HG03066 (cell line): ENCODE data around the gene ADGRG4.
A peak's percentile ranks its signal among the peaks of the same experiment; 100 is the strongest.
"Not testable (repeated sequence)": the region's sequence is repeated elsewhere in the genome, so short reads cannot be mapped to it uniquely, and the experiment has no call there.

Experiments
- ATAC-seq: cut with Tn5 transposase; IDR thresholded peaks from one replicate; pipeline ENCODE4 v1.9.1; 2021; ENCODE audit warnings: low read depth; ENCODE audit not compliant: unreplicated experiment

The ADGRG4 gene, protein sequence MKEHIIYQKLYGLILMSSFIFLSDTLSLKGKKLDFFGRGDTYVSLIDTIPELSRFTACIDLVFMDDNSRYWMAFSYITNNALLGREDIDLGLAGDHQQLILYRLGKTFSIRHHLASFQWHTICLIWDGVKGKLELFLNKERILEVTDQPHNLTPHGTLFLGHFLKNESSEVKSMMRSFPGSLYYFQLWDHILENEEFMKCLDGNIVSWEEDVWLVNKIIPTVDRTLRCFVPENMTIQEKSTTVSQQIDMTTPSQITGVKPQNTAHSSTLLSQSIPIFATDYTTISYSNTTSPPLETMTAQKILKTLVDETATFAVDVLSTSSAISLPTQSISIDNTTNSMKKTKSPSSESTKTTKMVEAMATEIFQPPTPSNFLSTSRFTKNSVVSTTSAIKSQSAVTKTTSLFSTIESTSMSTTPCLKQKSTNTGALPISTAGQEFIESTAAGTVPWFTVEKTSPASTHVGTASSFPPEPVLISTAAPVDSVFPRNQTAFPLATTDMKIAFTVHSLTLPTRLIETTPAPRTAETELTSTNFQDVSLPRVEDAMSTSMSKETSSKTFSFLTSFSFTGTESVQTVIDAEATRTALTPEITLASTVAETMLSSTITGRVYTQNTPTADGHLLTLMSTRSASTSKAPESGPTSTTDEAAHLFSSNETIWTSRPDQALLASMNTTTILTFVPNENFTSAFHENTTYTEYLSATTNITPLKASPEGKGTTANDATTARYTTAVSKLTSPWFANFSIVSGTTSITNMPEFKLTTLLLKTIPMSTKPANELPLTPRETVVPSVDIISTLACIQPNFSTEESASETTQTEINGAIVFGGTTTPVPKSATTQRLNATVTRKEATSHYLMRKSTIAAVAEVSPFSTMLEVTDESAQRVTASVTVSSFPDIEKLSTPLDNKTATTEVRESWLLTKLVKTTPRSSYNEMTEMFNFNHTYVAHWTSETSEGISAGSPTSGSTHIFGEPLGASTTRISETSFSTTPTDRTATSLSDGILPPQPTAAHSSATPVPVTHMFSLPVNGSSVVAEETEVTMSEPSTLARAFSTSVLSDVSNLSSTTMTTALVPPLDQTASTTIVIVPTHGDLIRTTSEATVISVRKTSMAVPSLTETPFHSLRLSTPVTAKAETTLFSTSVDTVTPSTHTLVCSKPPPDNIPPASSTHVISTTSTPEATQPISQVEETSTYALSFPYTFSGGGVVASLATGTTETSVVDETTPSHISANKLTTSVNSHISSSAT (N-terminal part only)

DNA sequence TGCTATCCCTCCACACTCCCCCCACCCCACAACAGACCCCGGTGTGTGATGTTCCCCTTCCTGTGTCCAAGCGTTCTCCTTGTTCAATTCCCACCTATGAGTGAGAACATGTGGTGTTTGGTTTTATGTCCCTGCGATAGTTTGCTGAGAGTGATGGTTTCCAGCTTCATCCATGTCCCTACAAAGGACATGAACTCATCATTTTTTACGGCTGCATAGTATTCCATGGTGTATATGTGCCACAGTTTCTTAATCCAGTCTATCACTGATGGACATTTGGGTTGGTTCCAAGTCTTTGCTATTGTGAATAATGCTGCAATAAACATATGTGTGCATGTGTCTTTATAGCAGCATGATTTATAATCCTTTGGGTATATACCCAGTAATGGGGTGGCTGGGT, at the start of gene ADGRG4:
ADGRG4 (plus strand) TSS at position 243 of the 400 bp plus-strand sequence. CDS start 7,815 bp downstream, outside the sequence.
- ATAC-seq = not testable (repeated sequence)

DNA sequence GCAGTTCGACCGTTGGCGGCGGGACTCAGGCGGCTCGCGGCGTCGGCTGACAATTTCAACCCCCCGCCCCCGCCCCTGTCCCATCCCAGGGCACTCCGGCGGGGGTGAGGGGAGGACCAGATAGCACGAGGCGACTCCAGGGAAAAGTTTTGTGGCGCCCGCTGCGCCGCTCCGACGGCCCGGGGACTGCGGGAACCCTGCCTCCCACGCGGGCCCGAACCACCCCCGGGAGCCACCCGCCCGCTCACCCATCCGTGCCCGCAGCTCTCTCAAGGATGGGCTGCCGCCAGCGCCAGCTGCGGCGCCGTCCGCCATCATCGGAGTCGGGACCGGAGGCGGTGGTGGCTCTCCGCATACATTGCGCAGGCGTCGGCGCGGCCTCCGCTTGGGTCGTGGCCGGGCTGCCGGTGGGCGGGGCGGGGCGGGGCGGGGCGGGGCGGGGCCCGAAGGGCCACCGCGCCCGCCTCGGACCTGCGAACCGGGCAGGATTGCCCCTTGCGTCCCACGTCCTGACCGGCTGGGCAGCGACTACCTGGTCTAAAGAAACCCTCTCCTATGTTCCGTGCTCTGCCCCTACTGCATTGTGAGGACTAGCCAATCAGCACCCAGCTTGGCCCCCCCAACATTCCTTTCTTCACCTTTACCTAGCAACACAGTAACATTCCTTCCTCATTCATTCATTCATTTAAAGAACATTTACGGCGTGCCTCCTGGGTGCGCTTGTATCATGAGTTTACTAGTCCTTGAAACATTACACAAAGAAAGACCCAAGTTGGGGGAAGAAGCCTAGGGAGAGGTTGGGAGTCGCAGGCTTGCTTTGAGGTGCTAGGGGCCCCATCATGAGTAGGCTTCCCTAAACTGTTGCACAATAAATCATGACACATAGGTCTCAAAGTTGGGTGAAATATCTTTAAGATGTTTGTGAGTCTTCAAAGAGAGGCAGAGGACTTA, 49.4 kb upstream of the ADGRG4 start, which contains the start of gene MAP7D3:
MAP7D3 (minus strand) TSS at position 360 of the 951 bp plus-strand sequence; CDS start at position 318, 42 bp downstream.
- ATAC-seq = peak; percentile 86

DNA sequence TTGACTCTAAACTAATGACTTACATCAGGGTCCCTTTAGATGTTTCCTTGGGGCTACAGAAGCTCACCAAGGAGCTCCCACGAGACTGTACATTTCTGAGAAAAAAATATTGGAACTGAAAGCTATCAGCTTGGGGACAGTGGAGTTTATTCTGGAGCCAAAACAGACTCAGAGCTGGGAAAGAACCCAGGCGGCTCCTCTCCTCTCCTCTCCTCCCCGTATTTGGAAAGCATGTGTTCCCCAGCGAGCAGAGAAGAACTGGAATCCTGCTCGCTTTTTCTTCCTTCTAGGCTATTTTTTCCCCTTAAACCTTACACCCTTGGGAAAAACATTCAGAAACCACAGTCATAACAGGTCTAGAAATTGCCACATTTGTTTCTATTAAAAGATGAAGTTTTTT, 45.2 kb upstream of the ADGRG4 start:
- no peak for ATAC-seq

- no peak for ATAC-seq
Observed at GRCh38 chrX:136256026-136256425, 44.7 kb upstream of the ADGRG4 start.

- no peak for ATAC-seq
Observed at GRCh38 chrX:136258951-136259350, 41.8 kb upstream of the ADGRG4 start.

DNA sequence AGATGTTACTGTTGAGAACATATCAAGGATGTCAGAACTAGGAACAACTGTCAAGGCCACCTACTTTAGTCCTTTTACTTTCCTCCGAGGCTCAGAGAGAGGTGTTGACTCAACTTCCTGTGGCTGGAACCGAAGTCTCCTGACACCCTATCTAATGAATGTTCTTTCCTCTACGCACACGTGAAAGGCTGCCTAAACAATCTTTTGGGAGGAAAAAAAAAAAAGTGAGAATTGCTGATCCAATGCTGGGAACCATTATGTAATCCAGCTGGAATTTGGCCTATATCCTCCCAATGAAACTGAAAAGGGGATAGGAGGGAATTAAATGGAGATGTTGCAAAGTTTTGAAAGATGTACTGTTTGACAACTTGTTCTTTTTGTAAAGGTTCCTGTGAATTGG, 41.2 kb upstream of the ADGRG4 start:
- ATAC-seq = no peak

- no peak for ATAC-seq
Observed at GRCh38 chrX:136260776-136261175, 40.0 kb upstream of the ADGRG4 start.

GRCh38 chrX:136261321-136261720, 39.4 kb upstream of the ADGRG4 start:
- ATAC-seq = no peak

DNA sequence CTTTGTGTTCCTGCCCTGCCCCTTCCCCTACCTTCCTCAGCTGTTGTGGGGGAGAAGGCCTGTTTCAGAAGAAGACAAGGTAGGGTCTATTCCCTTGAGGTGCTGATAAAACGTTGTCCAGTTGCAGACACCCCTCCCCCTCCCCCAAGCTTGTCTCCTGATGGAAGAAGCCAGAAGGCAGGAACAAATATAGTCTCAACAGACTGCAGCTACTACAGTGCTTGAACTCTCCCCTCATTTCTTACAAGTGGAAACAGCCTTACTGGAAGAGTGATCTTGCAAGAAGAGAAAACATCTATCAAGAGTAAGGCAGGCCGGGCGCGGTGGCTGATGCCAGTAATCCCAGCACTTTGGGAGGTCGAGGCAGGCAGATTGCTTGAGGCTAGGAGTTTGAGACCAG, 38.5 kb upstream of the ADGRG4 start:
- ATAC-seq = no peak

GRCh38 chrX:136262812-136263315, 37.9 kb upstream of the ADGRG4 start:
- no peak for ATAC-seq

- no peak for ATAC-seq
Observed at GRCh38 chrX:136266828-136267227, 33.9 kb upstream of the ADGRG4 start.

GRCh38 chrX:136268051-136269048, 32.4 kb upstream of the ADGRG4 start:
- no peak for ATAC-seq

- ATAC-seq = no peak
Observed at GRCh38 chrX:136269921-136270320, 30.8 kb upstream of the ADGRG4 start.

- ATAC-seq = no peak
Observed at GRCh38 chrX:136271300-136271699, 29.5 kb upstream of the ADGRG4 start.

- no peak for ATAC-seq
Observed at GRCh38 chrX:136272325-136272724, 28.4 kb upstream of the ADGRG4 start.

GRCh38 chrX:136273986-136274385, 26.8 kb upstream of the ADGRG4 start:
- ATAC-seq = no peak

DNA sequence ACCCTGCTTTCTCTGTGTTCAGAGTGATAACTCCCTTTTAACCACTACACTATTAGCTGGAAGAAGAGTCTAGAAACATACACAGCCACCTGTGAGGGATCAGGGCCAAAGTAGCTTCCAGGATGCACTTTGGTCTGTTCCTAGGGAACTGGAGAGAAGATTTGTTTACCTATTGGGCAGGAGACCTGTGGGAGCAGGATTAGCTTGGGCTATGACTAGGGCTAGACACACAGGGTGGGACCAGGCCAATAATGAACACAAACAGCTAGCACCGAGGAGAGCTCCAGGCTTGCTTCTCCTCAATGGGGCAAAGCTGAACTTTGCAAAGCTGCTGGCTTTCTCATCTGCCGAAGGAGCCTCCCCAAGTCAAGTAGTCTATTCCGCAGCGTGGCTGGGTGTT, 25.2 kb upstream of the ADGRG4 start:
- no peak for ATAC-seq

GRCh38 chrX:136286375-136286774, 14.4 kb upstream of the ADGRG4 start:
- not testable (repeated sequence) for ATAC-seq
